HG02610 (cell line): ENCODE measurements around the gene NR1I3.

Experiments
- ATAC-seq: cut with Tn5 transposase; IDR thresholded peaks from one replicate; pipeline ENCODE4 v1.9.1; 2021; ENCODE audit warnings: mild to moderate bottlenecking, moderate library complexity; ENCODE audit not compliant: unreplicated experiment

Gene NR1I3

DNA sequence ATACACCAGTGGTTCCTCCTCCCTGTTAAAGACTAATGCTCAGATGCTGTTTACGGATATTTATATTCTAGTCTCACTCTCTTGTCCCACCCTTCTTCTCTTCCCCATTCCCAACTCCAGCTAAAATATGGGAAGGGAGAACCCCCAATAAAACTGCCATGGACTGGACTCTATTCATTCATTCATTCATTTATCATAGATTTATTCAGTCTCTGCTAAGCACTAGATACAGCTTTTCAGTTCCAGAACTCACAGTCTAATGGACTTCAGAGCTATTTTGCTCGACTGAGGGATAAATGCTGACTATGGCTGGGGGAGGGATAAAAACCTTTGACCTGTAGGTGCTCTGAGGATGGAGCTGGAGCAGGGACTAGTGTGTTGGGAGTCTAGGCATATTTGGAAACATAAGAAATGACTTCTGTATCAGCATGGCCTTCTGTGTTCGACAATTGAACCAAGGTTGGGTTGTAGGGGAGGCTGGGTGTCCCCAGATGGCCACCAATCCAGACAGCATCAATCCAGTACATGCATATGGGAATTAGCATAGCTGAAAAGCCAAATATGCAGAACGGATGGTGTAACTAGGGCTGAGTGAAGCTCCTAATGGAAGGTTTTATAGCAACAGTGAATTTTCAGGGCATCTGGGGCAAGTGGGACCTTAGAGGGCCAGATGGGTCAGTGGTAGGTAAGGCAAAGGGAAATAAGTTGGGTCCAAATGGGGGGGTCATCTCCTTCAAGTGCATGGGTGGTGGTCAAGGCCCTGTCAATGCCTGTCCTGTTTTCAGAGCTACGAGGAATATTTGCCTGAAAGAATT, 18.7 kb downstream of the NR1I3 start:
- no peak for ATAC-seq

DNA sequence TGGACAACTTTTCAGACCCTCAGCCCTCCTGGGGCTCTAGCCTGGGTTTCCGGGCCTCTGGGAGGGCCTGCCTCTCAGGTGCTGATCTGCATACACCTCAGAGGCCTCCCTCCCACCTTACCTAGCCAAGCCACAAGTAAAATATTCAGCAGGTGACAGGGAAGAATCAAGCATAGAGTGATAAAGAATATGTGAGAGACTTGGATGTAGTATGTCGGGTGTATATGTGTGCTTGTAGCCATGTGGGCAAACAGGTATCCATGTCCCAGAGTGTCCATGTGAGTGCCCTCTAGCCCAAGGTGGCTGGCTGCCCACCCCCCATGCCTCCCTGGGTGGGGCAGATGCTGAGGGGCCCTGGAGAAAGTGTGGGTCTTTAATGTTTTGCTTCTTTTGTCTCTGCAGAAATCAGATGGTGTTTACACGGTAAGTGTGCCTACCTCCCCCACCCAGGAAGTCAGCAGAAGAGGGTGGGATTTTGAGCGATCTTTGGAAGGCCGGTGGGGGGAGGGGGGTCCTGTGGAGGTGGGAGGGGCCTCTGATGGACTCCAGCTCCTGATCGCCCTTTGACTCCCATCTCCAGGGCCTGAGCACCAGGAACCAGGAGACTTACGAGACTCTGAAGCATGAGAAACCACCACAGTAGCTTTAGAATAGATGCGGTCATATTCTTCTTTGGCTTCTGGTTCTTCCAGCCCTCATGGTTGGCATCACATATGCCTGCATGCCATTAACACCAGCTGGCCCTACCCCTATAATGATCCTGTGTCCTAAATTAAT, 19.5 kb downstream of the NR1I3 start:
- ATAC-seq, result no peak

DNA sequence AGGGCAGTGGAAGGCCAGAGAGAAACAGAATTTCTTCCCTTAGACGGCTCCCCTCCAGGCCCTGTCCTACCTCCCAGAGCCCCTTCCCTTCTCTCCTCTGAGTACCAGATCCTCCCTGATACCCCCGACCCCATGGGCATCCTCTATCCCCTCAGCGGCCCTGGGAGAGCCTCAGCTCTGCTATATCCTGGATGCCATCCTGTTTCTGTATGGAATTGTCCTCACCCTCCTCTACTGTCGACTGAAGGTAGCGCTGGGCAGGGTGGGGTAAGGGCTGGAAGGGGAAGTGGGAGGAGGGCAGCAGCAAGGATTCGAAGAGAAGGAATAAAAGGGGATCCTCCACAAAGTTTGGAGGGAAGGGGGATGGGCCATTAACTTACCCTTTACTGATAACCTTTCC, 20.2 kb downstream of the NR1I3 start:
- no peak for ATAC-seq

DNA sequence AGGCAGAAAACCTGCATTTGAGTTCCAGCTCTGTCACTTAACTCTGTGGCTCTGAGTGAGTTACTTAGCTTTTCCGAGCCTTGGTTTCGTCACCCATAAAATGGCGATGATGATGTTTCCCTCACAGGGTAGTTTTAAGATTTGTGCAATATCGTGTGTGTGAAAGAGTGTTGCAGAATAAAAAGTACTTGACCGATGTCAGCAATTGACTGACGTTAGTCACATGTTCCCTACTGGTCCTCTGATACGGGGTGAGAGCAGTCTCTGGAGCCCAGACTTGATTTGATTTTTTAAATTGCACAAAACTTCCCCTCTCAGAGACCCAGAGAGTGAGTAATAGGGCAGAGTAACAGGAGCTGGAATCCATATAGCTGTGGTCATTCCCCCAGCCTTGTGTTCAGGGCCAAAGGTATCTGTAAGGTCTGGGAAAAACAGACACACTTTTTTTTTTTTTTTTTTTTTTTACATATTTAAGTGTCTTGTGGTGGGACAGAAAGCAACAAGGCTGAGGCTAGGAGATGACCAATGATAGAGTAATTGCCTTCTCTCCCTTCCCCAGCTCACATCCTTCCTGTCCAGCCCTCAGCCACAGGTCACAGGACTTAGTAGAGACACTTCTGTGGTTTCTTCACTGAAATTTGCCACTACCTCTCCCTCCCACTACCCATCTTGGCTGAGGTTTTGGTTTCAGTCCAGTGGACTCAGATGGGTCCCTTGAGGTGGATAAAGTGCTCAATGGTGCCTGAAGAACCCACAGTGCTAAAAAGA, 20.9 kb downstream of the NR1I3 start:
- ATAC-seq, result peak; percentile 78

DNA sequence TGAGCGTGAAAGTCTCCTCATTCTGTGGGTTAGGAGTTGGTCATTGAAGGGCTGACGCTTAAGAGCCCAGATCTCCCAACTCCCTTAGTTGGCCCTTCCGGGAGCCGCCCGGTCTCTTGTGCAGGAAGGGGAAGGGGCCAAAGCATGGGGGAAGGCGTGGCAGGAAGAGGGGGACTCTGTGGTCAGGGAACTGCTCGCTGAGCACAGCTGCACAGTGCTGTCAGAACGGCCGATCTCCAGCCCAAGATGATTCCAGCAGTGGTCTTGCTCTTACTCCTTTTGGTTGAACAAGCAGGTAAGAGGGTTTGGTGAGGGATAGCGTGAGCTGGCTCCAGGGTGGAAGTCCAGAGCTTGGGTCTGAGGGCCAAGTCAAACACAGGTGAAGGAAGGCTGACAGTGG, 22.9 kb downstream of the NR1I3 start, which contains the start of gene FCER1G:
Gene FCER1G, plus strand, starts transcription at position 220 of the 400 bp plus-strand sequence. Its CDS starts 27 bp downstream, at position 247.
- no peak for ATAC-seq

DNA sequence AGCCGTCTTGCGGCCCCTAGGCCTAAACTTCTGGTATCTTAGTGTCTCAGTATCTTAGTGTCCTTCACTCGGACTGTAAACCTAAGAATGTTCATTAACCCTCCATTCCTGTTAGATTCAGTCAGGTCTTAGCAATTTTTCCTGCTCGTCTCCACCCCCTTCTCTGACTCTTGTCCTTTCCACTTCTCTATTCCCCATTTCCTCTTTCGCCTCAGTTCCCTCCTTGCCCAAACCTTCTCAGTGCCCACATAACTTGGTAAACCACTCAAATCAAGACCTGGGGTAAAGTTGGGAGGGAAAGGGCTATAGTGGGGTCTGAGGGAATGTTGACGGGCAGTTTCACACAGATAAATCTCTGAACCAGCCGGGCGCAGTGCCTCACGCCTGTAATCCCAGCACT, 23.6 kb downstream of the NR1I3 start:
- ATAC-seq, result no peak

DNA sequence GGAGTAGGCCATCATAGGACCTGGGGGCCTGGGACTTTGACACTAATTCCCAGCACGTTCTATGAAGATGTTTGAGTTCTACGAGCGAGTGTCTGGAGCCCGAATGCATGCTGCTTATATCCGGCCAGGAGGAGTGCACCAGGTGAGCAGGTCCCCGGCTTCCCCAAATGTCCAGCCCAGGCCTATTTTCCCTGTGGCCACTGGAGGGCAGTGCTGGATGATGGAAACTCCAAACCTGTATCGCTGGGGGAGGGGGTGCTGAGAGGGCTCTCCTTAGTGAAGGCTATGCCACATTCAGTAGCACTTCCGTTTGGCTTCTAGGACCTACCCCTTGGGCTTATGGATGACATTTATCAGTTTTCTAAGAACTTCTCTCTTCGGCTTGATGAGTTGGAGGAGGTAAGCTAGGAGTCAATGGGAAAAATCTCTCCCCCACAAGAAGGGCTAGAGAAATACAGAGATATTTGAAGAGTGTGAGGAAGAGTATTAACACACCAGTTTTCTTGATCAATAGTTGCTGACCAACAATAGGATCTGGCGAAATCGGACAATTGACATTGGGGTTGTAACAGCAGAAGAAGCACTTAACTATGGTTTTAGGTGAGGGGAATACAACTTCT, 28.1 kb downstream of the NR1I3 start:
- ATAC-seq, result peak; percentile 66

DNA sequence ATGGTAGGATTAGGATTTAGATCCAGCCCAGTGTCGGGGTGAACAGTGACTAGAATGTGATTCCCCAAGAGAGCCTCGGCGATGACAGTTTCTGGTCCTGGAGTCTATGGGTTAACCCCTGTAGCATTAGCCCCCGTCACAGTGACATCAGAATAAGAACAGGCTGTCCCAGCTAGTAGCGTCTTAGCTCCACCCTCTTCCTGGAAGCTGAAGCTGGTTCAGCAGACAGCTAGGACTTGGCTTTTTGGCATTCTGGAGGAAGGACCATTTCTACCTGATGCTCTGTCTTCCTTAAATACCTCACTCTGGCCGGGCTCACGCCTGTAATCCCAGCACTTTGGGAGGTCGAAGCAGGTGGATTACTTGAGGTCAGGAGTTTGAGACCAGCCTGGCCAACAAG, 30.8 kb downstream of the NR1I3 start:
- ATAC-seq, result no peak

DNA sequence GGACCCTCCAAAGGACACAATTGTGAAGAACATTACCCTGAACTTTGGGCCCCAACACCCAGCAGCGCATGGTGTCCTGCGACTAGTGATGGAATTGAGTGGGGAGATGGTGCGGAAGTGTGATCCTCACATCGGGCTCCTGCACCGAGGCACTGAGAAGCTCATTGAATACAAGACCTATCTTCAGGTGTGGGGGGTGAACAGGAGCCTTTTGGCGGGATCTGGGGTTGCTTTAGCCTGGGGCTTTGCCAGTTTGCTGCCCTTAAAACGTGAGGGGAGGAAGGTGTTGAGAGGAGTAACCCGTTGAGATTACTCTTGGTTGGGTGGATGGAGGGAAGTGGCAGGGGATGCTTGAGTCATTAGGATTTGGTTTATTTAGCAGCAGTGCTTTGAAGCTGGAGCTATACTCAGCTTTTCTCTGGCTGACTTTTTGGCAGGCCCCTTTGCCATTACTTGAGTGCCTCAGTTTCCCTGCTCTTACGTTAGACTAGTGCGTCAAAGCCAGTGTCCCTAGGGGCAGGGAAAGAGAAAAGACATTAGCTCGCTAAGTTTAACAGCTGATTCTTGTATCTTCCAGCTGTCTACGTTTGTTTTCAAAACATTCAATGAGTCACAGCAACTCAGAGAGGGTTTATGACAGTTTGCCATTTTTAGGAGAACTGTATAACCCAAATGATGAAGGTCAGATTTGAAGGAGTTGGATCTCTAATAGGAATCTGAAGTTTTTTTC, 31.4 kb downstream of the NR1I3 start:
- ATAC-seq, result no peak

DNA sequence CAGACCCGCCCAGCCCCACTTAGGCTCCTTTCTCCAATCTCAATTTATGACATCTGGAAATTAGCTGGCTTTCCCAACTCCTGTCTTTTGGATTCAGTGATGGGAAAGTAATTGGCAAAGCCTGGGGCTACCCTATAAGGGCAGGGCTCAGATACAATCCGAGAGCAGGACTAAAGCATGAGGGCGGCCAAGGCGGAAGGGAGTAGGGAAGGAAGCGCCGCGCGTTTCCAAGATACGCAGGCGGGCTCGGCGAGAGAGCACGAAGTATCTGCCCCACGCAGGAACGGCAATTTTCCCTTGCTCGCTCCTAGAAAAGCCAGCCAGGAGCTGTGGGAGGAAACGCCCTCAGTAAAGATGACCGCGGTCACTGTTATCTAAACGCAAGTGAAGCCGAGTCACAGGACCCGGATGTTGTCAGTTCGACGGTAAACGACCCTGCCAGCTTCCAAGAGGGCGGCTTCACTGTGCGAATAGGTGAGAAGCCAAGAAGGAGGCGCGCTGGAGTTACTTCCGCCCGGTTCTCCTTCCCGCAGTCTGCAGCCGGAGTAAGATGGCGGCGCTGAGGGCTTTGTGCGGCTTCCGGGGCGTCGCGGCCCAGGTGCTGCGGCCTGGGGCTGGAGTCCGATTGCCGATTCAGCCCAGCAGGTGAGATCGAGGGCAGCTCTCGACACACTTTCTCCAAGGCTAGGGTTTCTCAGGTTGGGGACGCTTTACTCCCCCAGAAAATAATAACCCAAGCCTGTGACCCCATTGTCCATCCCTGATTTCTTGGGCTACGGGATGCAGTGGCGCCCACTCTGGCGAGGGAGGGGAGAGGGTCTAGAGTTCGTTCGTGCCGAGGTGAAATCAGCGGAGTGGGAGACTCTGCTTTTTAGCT, 35.9 kb downstream of the NR1I3 start, which contains the start of gene NDUFS2:
Gene NDUFS2, plus strand, starts transcription at position 532 of the 877 bp plus-strand sequence. Its CDS starts 19 bp downstream, at position 551.
- ATAC-seq, result peak; percentile 96

DNA sequence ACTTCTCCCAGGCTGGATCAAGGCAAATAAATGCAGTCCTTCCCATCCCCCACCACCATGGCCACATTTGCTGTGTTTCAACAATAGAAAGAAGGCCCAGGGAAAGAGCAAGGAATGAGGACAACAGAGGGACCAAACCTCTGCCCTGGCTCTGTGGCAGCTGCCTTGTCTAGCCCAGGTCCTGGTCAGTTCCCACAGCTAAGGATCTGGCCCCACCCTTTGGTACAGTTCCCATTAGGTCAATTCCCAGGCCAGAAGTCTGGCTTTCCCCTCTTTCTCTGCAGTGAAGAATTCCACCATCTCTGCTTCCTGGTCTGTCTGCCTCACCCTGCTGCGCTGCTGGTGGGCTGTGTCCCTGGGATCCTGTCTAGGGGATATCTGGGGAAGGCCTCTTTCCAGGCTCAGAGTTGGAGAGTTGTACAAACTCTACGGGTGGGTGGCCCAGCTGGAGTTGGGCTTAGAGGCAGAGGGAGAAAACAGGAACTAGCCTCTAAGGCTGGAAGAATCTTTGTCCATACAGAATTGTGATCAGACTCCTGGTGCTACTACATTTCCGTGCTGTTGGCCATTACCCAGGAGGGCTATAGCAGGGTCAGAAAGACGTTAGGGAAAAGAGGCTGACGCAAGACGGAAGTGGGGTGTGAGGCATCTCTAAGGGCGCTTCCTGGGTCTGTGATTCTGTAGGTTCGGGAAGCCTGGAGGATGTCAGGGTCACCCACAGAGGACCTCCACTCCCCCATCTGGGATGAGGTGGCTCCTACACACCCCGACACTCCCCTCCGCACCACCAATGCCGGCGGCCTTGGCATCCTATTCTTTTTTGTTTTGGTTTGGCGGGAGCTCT, 36.8 kb downstream of the NR1I3 start:
- no peak for ATAC-seq

DNA sequence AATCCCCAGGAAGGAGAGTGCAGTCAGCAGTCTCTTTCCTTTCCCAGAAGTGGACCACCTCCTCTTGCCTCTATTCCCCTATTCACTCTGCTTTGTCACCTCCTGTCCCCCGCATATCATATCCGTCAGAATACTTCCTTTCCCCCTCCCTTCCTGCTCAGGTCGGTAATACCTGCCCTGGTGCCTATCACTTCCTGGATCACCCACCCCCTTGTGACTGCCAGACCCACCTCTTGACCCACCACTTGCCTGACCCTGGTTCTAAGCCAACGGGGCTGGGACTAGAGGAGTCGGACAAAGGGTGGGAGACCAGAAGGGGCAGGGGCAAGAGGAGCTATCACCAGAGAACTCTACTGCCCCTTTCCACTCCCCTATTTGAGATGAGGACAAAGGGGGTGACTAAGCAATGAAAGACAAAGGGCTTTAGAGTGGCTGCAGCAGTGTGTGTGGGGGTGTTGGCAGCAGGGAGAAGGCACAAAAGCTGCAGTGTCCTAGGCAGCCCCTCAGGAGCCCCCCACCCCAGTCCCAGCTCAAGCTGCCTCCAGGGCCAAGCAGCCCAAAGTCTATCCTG, 37.5 kb downstream of the NR1I3 start:
- ATAC-seq, result no peak

DNA sequence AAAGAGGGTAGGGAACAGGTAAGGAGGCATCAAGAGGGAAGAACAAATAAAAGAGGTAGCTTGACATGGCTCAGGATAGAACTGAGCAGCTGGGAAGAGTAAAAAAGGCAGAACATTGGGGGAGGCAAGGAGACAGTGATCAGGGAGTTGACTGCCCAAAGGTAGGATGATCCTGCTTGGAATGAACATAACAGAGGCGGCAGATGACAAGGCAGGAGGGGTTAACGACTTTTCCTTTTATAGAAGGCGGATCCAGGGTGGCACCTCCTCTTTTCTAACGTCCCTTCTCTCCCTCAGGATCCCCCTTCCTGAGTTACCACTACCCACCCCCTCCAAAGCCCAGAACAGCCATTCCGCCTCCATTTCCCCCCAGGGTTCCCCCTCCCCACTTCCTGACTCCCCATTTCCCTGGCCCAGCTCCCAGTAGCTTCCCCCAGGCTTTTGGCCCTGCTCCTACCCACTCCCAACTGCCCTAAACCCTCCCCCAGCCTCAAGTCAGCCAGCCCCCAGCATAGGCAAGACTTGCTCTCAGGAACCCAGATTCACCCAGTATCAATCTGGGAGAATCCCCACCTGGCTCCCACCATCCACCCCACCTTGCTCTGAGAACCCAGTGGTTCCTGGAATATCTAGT, 38.4 kb downstream of the NR1I3 start:
- no peak for ATAC-seq

DNA sequence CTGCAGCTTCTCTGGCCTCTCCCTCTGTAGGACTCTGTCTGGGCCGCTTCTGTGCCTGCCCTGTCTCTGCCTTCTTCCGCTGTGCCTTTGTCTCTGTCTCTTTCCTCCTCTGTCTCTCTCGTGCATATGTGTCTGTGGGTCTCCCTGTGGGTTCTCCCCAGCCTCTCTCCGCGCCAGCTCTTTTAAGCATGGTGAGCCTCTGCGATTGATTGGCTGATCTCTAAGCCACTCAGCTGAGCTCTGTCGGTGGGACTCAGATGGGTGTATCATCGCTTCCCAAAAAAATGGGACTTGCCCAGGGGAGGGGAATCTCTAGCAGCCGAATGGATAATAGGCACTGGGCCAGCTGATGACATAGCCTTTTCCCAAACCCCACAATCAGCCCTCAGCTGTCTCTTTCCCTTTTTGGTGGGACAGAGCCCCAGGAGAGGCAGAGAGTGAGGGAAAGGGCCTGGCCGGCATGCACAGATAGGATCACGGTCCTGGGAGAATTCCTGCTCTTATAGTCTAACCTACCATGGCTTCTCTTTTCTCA, 39.0 kb downstream of the NR1I3 start, which contains the start of gene ADAMTS4:
Gene ADAMTS4, minus strand, starts transcription at position 158 of the 535 bp plus-strand sequence. CDS start 427 bp downstream, outside the sequence.
- ATAC-seq, result no peak

DNA sequence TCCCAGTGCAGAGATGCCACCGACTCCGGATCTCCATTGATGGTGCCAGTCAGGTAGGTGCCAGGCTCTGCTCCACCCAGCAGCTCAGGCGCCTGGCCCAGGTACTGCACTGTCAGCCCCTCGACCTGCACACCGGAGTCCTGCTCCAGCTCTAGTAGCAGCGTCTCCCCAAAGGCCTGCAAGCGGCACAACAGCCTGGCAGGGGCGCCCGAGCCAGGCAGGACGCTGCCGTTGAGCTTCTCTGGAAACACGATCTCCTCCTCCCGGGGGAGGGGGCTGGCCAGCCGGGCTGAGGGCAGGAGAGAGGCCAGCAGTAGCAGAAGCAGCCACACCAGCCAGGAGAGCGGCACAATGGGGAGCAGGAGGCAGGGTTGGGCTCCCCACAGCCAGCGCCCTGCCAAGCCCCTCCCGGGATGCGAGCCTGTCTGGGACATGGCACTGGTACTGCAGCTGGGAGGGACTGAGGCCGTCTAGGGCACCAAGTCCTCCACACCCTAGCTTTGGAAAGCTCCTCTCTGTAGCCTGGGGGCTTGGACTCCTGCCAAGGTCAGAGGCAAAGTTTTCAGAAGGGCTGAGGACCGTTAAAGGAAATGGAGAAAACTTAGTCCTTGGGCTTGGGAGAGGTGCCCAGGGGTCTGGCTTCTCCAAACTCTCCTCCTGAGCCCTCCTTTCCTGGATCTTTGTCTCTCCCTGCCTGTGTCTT, 39.7 kb downstream of the NR1I3 start:
- ATAC-seq, result no peak

DNA sequence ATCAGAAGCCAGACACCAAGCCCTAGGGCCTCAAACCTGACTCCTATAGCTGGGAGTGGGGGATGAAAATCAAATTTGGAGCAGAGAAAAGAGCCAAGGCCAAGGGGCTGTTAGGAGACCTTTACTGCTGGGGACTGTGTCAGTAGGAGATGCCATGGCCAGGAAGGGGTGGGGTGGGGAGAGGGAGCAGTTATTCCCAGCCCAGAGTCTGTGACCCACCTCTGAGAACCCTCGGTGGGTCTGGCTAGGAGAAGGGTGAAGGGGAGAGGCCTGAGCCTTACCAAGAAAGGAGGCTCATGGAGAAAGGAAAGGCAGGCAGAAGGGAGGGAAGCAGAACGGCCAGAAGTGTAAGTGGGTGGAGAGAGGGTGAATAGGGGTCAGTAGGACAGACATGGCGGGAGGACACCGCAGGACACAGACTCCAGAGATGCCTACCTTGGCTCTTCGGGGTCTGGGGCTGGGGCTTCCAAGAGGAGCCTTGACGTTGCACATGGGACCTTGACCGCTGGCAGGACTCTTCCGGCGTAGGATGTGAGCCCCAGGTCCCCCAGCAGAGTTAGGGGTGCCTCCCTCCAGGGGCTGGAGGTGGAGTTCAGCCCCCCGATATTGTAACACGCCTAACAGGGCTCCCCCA, 40.3 kb downstream of the NR1I3 start:
- ATAC-seq, result no peak
